Adrenal gland (tissue), 12 donors: ENCODE measurements around the gene FEM1B. TPM values are rescaled to one million over a fixed set of nuclear protein-coding genes. Genes with fewer than 3 reads are reported as not detected.

Experiments used
- DNase-seq, 7 donors: peaks; one replicate each; pipeline ENCODE4 v3.0.0-alpha.2; 2019 to 2020
- H3K27ac ChIP-seq, 5 donors: fragments of 200-600 bp; sonication (generic) in 4 of 5; 1 replicate in 3 of 5; 2 replicates in 2 of 5; pipeline versions ENCODE4 v1.5.1 to v1.8.0; 2016 to 2020; ENCODE audit warnings: mild to moderate bottlenecking in 1 of 5
- H3K27me3 ChIP-seq: fragments of 200-600 bp; 2 replicates; pipeline ENCODE4 v1.8.0; 2021
- H3K36me3 ChIP-seq, 2 donors: fragments of 200-600 bp; replicated peaks in 1 of 2; 1 replicate in 1 of 2; 2 replicates in 1 of 2; pipeline versions ENCODE4 v1.5.1 to v1.8.0; 2018 to 2022
- H3K4me1 ChIP-seq, 2 donors: fragments of 200-600 bp; replicated peaks in 1 of 2; 1 replicate in 1 of 2; 2 replicates in 1 of 2; pipeline versions ENCODE4 v1.5.1 to v1.8.0; 2018 to 2021
- H3K4me3 ChIP-seq, 4 donors: fragments of 200-600 bp; sonication (generic) in 3 of 4; one replicate each; pipeline ENCODE4 v1.5.1; 2016 to 2018
- H3K9me3 ChIP-seq, 3 donors: fragments of 200-600 bp; sonication (generic) in 1 of 3; replicated peaks in 1 of 3; 1 replicate in 2 of 3; 2 replicates in 1 of 3; pipeline versions ENCODE4 v1.5.1 to v1.8.0; 2016 to 2021
- POLR2A ChIP-seq, 2 donors: fragments of 450-650 bp; IDR thresholded peaks; one replicate each; pipeline ENCODE4 v1.6.1; 2017; ENCODE audit warnings: antibody characterized with exemption in 2 of 2, mild to moderate bottlenecking in 2 of 2, moderate library complexity in 1 of 2
- WGBS, 4 donors: extraction: QIAGEN DNeasy Blood & Tissue Kit in 2 of 4; methylation state at CpG; one replicate each; pipeline versions ENCODE4 v1.1.5 to v1.1.7; 2013 to 2017; 5-methylcytosine and 5-hydroxymethylcytosine counted together
- intact Hi-C, 2 donors: fragments of 100-400 bp; cut with DNase I; formaldehyde crosslinking; loops; one replicate each; pipeline versions ENCODE4 v1.14.1 to v1.15.0; 2022 to 2023
- polyA plus RNA-seq, 3 donors: library from polyadenylated mRNA; stranded (reverse); fragments of 200-250 nt in 2 of 3; fragments of 350-450 nt in 1 of 3; fragmentation: Illumina TruSeq in 1 of 3; extraction: RNeasy Lipid Tissue Mini Kit (QIAGEN cat#74804) in 1 of 3; gene quantifications; one replicate each; pipeline ENCODE4 v1.2.3, GENCODE V29; 2013 to 2014
- total RNA-seq, 9 donors: library from RNA; depleted of rRNA in 4 of 9; stranded (reverse); fragments of >200 nt in 4 of 9; fragments of 120-200 nt in 1 of 9; fragmentation: NEBNext Ultra II Directional in 1 of 9; extraction: Animal tissue kit (Norgen Biotek cat#: 25700) in 1 of 9; gene quantifications; one replicate each; pipeline versions ENCODE4 v1.1.0 to v1.2.4, GENCODE V29; 2013 to 2023
- TF ChIP-seq, protein P1 (sequence below), 6 experiments: fragments of 450-650 bp in 4 of 6; fragments of 200-600 bp in 2 of 6; sonication (generic) in 1 of 6; IDR thresholded peaks; 1 replicate in 5 of 6; 2 replicates in 1 of 6; pipeline versions ENCODE4 v1.5.1 to v1.8.0; 2016 to 2021; ENCODE audit warnings: antibody characterized with exemption in 6 of 6, mild to moderate bottlenecking in 2 of 6, moderate library complexity in 1 of 6
- donor health status: healthy with polysubstance abuse.
- donor health status: Bipolar disorder and iron deficiency.
- donor health status: DM: yes; HTN: yes; CAD: no.
- donor health status: DM: no; HTN: no; CAD: no.
- donor health status: DM: no; HTN: no; CAD: no.
- donor health status: DM: yes; HTN: yes; CAD: no.

The FEM1B gene
- total and polyA plus RNA-seq, 12 donors = 7.0 to 61.5 (median 42.7) TPM

DNA sequence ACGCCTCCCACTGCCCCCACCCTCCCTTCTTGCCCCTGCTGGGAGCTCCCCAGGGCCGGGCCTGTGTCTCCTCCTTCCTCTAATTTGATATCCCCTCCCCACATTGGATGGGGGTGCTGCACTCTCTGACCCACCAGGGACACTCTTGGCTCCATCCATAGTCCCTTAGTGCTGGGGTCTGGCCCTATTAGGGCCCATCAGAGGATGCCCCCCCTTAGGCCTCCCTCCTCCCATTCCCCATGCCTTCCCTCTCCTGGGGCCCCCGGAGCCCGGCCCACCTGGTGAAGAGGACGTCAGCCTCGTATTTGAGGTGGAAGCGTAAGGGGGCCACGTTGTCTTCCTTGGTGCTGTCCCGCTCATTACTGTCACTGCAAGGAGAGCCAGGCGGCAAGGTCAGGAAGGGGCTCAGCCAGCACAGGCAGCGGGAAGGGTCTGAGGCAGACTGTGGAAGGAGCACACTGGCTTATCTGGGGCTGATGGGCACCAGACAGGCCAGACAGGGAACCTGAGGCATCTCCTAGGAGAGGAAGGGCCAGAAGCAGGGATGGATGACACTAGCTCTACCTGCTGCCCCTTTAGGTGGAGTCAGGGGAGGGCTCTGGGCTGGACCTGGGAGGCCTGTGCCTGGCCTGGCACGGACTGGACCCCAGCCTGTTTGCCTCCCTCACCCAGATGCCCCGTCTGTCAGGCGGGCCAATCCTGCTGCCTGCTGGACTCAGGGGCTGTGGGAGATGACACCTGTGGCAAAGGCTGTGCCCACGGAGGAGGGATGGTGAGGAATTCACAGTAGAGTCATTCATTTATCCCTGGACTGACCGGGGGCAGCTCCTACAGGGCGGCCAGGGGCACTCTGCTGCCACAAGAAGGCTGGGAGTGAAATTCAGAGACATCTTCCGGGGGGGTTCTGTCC is 36.2 kb downstream of the FEM1B start:
- intact Hi-C loops = loop anchor here (5.0 to 10.0 kb wide), 3 partner anchors 59 to 231 kb away; no protein-coding TSS in a partner anchor
- TF ChIP-seq, protein P1, sequence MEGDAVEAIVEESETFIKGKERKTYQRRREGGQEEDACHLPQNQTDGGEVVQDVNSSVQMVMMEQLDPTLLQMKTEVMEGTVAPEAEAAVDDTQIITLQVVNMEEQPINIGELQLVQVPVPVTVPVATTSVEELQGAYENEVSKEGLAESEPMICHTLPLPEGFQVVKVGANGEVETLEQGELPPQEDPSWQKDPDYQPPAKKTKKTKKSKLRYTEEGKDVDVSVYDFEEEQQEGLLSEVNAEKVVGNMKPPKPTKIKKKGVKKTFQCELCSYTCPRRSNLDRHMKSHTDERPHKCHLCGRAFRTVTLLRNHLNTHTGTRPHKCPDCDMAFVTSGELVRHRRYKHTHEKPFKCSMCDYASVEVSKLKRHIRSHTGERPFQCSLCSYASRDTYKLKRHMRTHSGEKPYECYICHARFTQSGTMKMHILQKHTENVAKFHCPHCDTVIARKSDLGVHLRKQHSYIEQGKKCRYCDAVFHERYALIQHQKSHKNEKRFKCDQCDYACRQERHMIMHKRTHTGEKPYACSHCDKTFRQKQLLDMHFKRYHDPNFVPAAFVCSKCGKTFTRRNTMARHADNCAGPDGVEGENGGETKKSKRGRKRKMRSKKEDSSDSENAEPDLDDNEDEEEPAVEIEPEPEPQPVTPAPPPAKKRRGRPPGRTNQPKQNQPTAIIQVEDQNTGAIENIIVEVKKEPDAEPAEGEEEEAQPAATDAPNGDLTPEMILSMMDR (IDR thresholded peaks at IDR 0.05) = no peak
- no peak for TF ChIP-seq POLR2A (IDR thresholded peaks at IDR 0.05)
- no peaks in the 10 kb centered on the region for H3K9me3 ChIP-seq
- peak in 5 of 7 donors; percentile 4 to 39 (median 9) for DNase-seq
- H3K27ac ChIP-seq = no peak overlapping the region
- H3K27me3 ChIP-seq = no peaks in the 10 kb centered on the region
- H3K4me1 ChIP-seq = peaks cover 0 to 8% of the 10 kb centered on the region in 2 donors
- H3K36me3 ChIP-seq = no peaks in the 10 kb centered on the region
- H3K4me3 ChIP-seq = no peak overlapping the region
- 75 to 91% (median 90%) methylated on average over 10 to 18 of the region's 18 CpGs for WGBS, 4 donors

DNA sequence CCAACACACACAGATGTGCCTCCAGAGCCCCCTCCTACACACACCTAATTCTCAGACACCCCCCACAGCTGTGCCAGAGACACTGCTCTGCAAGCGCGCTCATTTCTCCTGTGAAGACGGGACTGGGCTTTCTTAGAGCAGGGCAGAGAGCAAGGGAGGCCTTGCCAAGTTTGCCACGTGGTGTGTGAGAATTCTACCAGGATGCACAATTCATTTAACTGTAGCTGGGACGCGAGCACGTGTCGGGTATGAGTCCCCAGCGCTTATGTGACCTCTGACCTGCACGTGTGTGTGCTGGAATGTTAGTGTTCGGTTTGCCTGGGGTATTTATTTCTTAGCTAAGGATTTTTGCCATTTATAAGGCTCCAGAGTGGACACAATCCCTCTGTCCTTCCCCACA is 37.0 kb downstream of the FEM1B start:
- TF ChIP-seq, protein P1 (IDR thresholded peaks at IDR 0.05) = no peak
- TF ChIP-seq POLR2A (IDR thresholded peaks at IDR 0.05) = no peak
- no peaks in the 10 kb centered on the region for H3K27me3 ChIP-seq
- H3K36me3 ChIP-seq = no peaks in the 10 kb centered on the region
- H3K27ac ChIP-seq = no peak overlapping the region
- peak in 5 of 7 donors; percentile 1 to 41 (median 12) for DNase-seq
- no peak overlapping the region for H3K4me3 ChIP-seq
- peaks cover 0 to 8% of the 10 kb centered on the region in 2 donors for H3K4me1 ChIP-seq
- H3K9me3 ChIP-seq = no peaks in the 10 kb centered on the region
- intact Hi-C loops = loop anchor here (5.0 to 10.0 kb wide), 3 partner anchors 58 to 230 kb away; no protein-coding TSS in a partner anchor
- 71 to 89% (median 82%) methylated on average over 11 of the region's 11 CpGs for WGBS, 4 donors

DNA sequence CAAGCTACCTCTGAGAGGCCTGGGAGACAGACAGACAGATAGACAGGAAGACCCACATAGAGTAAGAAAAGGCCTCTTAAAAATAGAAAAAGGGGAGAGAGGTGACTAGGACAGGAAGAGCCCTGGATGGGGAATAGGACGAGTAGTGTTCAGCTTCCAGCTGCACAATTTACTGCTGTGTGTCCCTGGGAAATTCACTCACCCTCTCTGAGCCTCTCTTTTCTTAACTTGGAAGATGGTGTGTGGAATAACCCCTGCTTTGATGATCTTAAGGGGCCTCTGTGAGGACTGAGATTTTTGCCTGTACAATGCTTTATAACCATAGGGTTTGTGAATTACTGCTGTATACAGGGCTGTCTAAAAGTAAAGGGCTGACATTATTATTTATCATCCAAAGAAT is 37.5 kb downstream of the FEM1B start:
- H3K9me3 ChIP-seq = no peaks in the 10 kb centered on the region
- H3K4me3 ChIP-seq = no peak overlapping the region
- no peak for DNase-seq
- peaks cover 0 to 8% of the 10 kb centered on the region in 2 donors for H3K4me1 ChIP-seq
- H3K36me3 ChIP-seq = no peaks in the 10 kb centered on the region
- TF ChIP-seq, protein P1 (IDR thresholded peaks at IDR 0.05) = no peak
- TF ChIP-seq POLR2A (IDR thresholded peaks at IDR 0.05) = no peak
- H3K27me3 ChIP-seq = no peaks in the 10 kb centered on the region
- WGBS, 4 donors = 50 to 83% (median 74%) methylated on average over 1 of the region's 1 CpG
- H3K27ac ChIP-seq = no peak overlapping the region
- intact Hi-C loops = loop anchor here in 1 of 2 donors (10.0 kb wide), 1 partner anchor 230 kb away; no protein-coding TSS in a partner anchor

DNA sequence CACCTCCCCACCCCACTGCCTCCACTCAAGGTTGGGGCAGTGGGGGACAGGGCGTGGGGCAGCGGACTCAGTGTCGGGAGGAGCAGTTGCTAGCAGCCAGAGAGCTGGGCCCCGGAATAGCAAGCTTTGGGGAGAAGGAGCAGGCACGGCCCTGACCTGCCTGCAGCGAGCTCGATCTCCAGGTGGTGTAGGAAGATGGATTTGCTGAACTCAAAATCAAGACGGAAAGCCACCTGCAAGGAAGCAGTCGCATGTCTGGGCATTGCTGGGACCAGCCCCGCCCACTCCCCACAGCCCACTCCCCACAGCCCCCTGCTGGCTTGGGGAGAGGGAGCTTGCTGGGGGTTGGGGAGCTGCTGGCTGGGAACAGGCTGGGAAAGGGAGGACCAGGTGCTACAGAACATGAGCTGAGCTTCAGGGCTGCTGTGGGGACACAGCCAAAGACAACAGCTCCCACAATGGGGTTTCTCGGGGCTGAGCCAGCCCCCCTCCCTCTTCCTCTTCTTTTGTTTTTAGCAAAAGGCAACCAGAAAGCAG is 38.0 kb downstream of the FEM1B start:
- Histone ChIP-seq H3K4me3 (no peak overlapping the region), H3K9me3 (no peaks in the 10 kb centered on the region), H3K36me3 (no peaks in the 10 kb centered on the region), H3K4me1 (peaks cover 0 to 4% of the 10 kb centered on the region in 2 donors), H3K27me3 (no peaks in the 10 kb centered on the region), H3K27ac (no peak overlapping the region)
- no peak for TF ChIP-seq POLR2A (IDR thresholded peaks at IDR 0.05)
- TF ChIP-seq, protein P1 (IDR thresholded peaks at IDR 0.05) = no peak
- intact Hi-C loops = loop anchor here in 1 of 2 donors (10.0 kb wide), 1 partner anchor 229 kb away; no protein-coding TSS in a partner anchor
- peak in 4 of 7 donors; percentile 4 to 39 (median 6) for DNase-seq
- 74 to 84% (median 79%) methylated on average over 11 of the region's 11 CpGs for WGBS, 4 donors
